Neural cell (in vitro differentiated cells): ENCODE data around the gene PLVAP. TPM values are rescaled to one million over a fixed set of nuclear protein-coding genes. Genes with fewer than 3 reads are reported as not detected.

Experiments
- H2AFZ ChIP-seq: fragments of 200-600, 300-800 bp; sonication (generic), shearing (Covaris generic); 2 replicates; pipeline ENCODE4 v1.6.0; 2014; ENCODE audit warnings: low read depth, mild to moderate bottlenecking, antibody characterized with exemption, low read length, moderate library complexity
- H3F3A ChIP-seq: fragments of 200-600 bp; shearing (Covaris generic); 2 replicates; pipeline ENCODE4 v1.6.1; 2016; ENCODE audit warnings: mild to moderate bottlenecking, moderate library complexity, mixed read lengths, antibody characterized with exemption, low read length; ENCODE audit not compliant: insufficient read depth, poor library complexity, severe bottlenecking
- H3K27ac ChIP-seq: fragments of 200-600, 300-800 bp; sonication (generic), shearing (Covaris generic); 2 replicates; pipeline ENCODE4 v1.5.1; 2014; ENCODE audit warnings: mild to moderate bottlenecking, low read length, moderate library complexity
- H3K27me3 ChIP-seq: fragments of 300-800, 200-600 bp; sonication (generic), shearing (Covaris generic); 2 replicates; pipeline ENCODE4 v1.6.0; 2014; ENCODE audit warnings: mild to moderate bottlenecking, low read depth, low read length, moderate library complexity; ENCODE audit not compliant: insufficient read depth
- H3K36me3 ChIP-seq: fragments of 300-800, 200-600 bp; sonication (generic), shearing (Covaris generic); 2 replicates; pipeline ENCODE4 v1.5.1; 2014; ENCODE audit warnings: mild to moderate bottlenecking, antibody characterized with exemption, low read length, moderate library complexity; ENCODE audit not compliant: insufficient read depth
- H3K4me2 ChIP-seq: fragments of 300-800, 200-600 bp; sonication (generic), shearing (Covaris generic); 2 replicates; pipeline ENCODE4 v1.6.0; 2014; ENCODE audit warnings: mild to moderate bottlenecking, low read length
- H3K4me3 ChIP-seq: fragments of 300-800, 200-600 bp; sonication (generic), shearing (Covaris generic); 2 replicates; pipeline ENCODE4 v1.5.1; 2014; ENCODE audit warnings: mild to moderate bottlenecking, low read length, moderate library complexity
- H3K79me2 ChIP-seq: fragments of 200-600 bp; shearing (Covaris generic); replicated peaks from 2 replicates; pipeline ENCODE4 v1.6.0; 2014; ENCODE audit warnings: mild to moderate bottlenecking, low read length, moderate library complexity; ENCODE audit not compliant: insufficient read depth
- H3K9ac ChIP-seq: fragments of 300-800, 200-600 bp; sonication (generic), shearing (Covaris generic); 2 replicates; pipeline ENCODE4 v1.6.1; 2016; ENCODE audit warnings: mild to moderate bottlenecking, low read length, mixed read lengths
- H3K9me2 ChIP-seq: fragments of 200-600 bp; shearing (Covaris generic); 2 replicates; pipeline ENCODE4 v1.6.1; 2016; ENCODE audit warnings: mild to moderate bottlenecking, low read length, mixed read lengths; ENCODE audit not compliant: insufficient read depth
- H3K9me3 ChIP-seq: fragments of 200-600, 300-800 bp; sonication (generic), shearing (Covaris generic); 2 replicates; pipeline ENCODE4 v1.6.1; 2016; ENCODE audit warnings: mild to moderate bottlenecking, mixed run types, low read length, moderate library complexity, mixed read lengths
- H4K20me1 ChIP-seq: fragments of 200-600 bp; shearing (Covaris generic); 2 replicates; pipeline ENCODE4 v1.6.1; 2016; ENCODE audit warnings: mild to moderate bottlenecking, mixed run types; ENCODE audit not compliant: insufficient read depth
- EP300 ChIP-seq: fragments of 450-650 bp; conservative IDR thresholded peaks from 2 replicates; pipeline ENCODE4 v1.6.1; 2014; ENCODE audit warnings: antibody characterized with exemption, mild to moderate bottlenecking, moderate library complexity; ENCODE audit not compliant: poor library complexity, severe bottlenecking
- EZH2 ChIP-seq: fragments of 200-600, 300-800 bp; shearing (Covaris generic), sonication (generic); IDR thresholded peaks from 2 replicates; pipeline ENCODE4 v1.6.1; 2014; ENCODE audit warnings: antibody characterized with exemption, low read length, borderline replicate concordance, mild to moderate bottlenecking; ENCODE audit not compliant: insufficient read depth, poor library complexity, severe bottlenecking
- MXI1 ChIP-seq: fragments of 450-650 bp; conservative IDR thresholded peaks from 2 replicates; pipeline ENCODE4 v1.6.1; 2014; ENCODE audit warnings: antibody characterized with exemption, mild to moderate bottlenecking; ENCODE audit not compliant: poor library complexity, severe bottlenecking
- POLR2AphosphoS5 ChIP-seq: IDR thresholded peaks from 2 replicates; pipeline ENCODE4 v1.6.1; 2012
- RAD21 ChIP-seq: fragments of 450-650 bp; conservative IDR thresholded peaks from 2 replicates; pipeline ENCODE4 v1.6.1; 2014; ENCODE audit warnings: antibody characterized with exemption, mild to moderate bottlenecking, moderate library complexity
- SMC3 ChIP-seq: fragments of 450-650 bp; conservative IDR thresholded peaks from 2 replicates; pipeline ENCODE4 v1.6.1; 2014; ENCODE audit warnings: antibody characterized with exemption, mild to moderate bottlenecking, moderate library complexity; ENCODE audit not compliant: poor library complexity
- TAF1 ChIP-seq: IDR thresholded peaks from 2 replicates; pipeline ENCODE4 v1.6.1; 2012; ENCODE audit warnings: low read depth
- polyA plus RNA-seq: library from polyadenylated mRNA; depleted of rRNA; stranded (reverse); fragments of >200 nt; gene quantifications from 2 replicates; pipeline ENCODE4 v1.2.3, GENCODE V29; 2014
- TF ChIP-seq, protein P1 (sequence below): IDR thresholded peaks from 2 replicates; pipeline ENCODE4 v1.6.1; 2012; ENCODE audit warnings: borderline replicate concordance
- TF ChIP-seq, protein P2 (sequence below): fragments of 450-650 bp; IDR thresholded peaks from 2 replicates; pipeline ENCODE4 v1.5.1; 2014; ENCODE audit warnings: antibody characterized with exemption, mild to moderate bottlenecking, moderate library complexity; ENCODE audit not compliant: poor library complexity, severe bottlenecking

PLVAP gene
- polyA plus RNA-seq, 1 donor from 2014 or later, result not detected

DNA sequence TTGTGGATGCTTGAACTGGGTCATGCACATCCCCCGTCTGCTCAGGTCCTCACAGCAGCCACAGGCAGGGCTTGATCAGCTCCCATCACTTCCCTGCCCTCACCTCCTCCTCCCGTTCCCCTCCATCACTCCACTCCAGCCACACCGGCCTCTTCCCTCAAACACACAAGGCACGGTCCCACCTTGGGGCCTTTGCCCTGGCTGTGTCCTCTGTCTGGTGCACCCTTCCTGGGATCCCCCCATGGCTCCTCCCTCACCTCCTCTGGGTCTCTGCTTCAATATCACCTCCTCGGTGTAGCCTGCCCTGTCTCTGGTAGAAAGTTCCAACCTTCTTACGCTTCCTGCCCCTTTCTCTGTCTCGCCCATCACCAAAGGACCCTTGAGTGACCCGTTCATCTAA, 23.8 kb downstream of the PLVAP start:
- no peak overlapping the region for H2AFZ ChIP-seq
- H3K9ac ChIP-seq, result no peak overlapping the region
- no peaks in the 10 kb centered on the region for H3K9me3 ChIP-seq
- H3K4me3 ChIP-seq, result no peak overlapping the region
- H3K79me2 ChIP-seq, result no peaks in the 10 kb centered on the region
- no peaks in the 10 kb centered on the region for H3K27me3 ChIP-seq
- no peak overlapping the region for H3K27ac ChIP-seq
- no peak for TF ChIP-seq SMC3
- TF ChIP-seq EP300, result no peak
- TF ChIP-seq RAD21, result no peak
- no peak for TF ChIP-seq EZH2
- no peak for TF ChIP-seq MXI1
- TF ChIP-seq TAF1, result no peak
- TF ChIP-seq, protein P1, sequence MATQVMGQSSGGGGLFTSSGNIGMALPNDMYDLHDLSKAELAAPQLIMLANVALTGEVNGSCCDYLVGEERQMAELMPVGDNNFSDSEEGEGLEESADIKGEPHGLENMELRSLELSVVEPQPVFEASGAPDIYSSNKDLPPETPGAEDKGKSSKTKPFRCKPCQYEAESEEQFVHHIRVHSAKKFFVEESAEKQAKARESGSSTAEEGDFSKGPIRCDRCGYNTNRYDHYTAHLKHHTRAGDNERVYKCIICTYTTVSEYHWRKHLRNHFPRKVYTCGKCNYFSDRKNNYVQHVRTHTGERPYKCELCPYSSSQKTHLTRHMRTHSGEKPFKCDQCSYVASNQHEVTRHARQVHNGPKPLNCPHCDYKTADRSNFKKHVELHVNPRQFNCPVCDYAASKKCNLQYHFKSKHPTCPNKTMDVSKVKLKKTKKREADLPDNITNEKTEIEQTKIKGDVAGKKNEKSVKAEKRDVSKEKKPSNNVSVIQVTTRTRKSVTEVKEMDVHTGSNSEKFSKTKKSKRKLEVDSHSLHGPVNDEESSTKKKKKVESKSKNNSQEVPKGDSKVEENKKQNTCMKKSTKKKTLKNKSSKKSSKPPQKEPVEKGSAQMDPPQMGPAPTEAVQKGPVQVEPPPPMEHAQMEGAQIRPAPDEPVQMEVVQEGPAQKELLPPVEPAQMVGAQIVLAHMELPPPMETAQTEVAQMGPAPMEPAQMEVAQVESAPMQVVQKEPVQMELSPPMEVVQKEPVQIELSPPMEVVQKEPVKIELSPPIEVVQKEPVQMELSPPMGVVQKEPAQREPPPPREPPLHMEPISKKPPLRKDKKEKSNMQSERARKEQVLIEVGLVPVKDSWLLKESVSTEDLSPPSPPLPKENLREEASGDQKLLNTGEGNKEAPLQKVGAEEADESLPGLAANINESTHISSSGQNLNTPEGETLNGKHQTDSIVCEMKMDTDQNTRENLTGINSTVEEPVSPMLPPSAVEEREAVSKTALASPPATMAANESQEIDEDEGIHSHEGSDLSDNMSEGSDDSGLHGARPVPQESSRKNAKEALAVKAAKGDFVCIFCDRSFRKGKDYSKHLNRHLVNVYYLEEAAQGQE, result no peak
- TF ChIP-seq, protein P2, sequence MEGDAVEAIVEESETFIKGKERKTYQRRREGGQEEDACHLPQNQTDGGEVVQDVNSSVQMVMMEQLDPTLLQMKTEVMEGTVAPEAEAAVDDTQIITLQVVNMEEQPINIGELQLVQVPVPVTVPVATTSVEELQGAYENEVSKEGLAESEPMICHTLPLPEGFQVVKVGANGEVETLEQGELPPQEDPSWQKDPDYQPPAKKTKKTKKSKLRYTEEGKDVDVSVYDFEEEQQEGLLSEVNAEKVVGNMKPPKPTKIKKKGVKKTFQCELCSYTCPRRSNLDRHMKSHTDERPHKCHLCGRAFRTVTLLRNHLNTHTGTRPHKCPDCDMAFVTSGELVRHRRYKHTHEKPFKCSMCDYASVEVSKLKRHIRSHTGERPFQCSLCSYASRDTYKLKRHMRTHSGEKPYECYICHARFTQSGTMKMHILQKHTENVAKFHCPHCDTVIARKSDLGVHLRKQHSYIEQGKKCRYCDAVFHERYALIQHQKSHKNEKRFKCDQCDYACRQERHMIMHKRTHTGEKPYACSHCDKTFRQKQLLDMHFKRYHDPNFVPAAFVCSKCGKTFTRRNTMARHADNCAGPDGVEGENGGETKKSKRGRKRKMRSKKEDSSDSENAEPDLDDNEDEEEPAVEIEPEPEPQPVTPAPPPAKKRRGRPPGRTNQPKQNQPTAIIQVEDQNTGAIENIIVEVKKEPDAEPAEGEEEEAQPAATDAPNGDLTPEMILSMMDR, result no peak
- TF ChIP-seq POLR2AphosphoS5, result no peak
- H3F3A ChIP-seq, result no peaks in the 10 kb centered on the region
- no peaks in the 10 kb centered on the region for H3K9me2 ChIP-seq
- no peak overlapping the region for H3K4me2 ChIP-seq
- H4K20me1 ChIP-seq, result no peaks in the 10 kb centered on the region
- H3K36me3 ChIP-seq, result no peaks in the 10 kb centered on the region

DNA sequence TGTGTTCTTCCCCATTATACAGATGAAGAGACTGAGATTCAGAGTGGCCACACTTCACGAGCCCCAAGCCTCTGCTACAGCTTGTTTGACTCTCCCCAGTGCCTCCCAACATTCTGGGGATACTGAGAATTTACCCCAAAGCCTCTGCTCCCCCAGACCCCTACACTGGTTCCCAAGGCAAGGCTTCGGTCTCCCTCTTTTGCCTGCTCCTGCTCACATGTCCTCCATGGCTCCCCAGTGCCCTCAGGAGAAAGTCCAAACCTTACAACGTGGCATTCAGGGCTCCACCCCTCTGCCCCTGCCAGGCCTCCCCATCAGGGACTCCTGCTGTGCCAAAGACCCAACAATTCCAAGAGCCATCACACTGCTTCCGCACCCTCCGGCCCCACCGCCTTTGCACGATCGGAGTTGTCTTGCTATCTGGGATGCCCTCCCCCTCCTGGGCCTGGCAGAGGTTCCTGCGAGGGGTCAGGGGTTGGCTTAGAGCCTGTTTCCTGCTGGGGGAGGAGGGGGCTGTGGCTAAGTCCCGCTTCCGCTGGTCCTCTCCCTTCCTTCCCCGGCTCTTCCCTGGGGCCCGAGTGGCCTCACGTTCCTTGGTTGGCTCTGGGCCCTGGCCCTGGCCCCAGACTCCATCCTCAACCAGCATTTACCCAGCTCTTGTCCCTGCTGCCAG, 24.4 kb downstream of the PLVAP start:
- H3K4me2 ChIP-seq, result no peak overlapping the region
- H3K9me3 ChIP-seq, result no peaks in the 10 kb centered on the region
- no peaks in the 10 kb centered on the region for H3K36me3 ChIP-seq
- H3K27me3 ChIP-seq, result no peaks in the 10 kb centered on the region
- no peak overlapping the region for H2AFZ ChIP-seq
- TF ChIP-seq, protein P2, result no peak
- TF ChIP-seq, protein P1, result no peak
- TF ChIP-seq SMC3, result no peak
- TF ChIP-seq EZH2, result no peak
- TF ChIP-seq POLR2AphosphoS5, result no peak
- TF ChIP-seq RAD21, result no peak
- no peak for TF ChIP-seq TAF1
- no peak for TF ChIP-seq MXI1
- no peak for TF ChIP-seq EP300
- no peaks in the 10 kb centered on the region for H3K79me2 ChIP-seq
- H3K9me2 ChIP-seq, result no peaks in the 10 kb centered on the region
- H3F3A ChIP-seq, result no peaks in the 10 kb centered on the region
- no peak overlapping the region for H3K27ac ChIP-seq
- H3K9ac ChIP-seq, result no peak overlapping the region
- no peaks in the 10 kb centered on the region for H4K20me1 ChIP-seq
- no peak overlapping the region for H3K4me3 ChIP-seq
